ENCODE results near the gene UAP1L1. TPM values are rescaled to one million over a fixed set of nuclear protein-coding genes. Genes with fewer than 3 reads are reported as not detected.

The UAP1L1 gene
- total and polyA plus RNA-seq, 11 donors, result 3.9 to 15.1 (median 9.4) TPM

GRCh38 chr9:137115394-137116026, 38.2 kb downstream of the UAP1L1 start:
- WGBS, 4 donors, result 78 to 81% (median 79%) methylated on average over 12 to 21 of the region's 21 CpGs
- intact Hi-C loops (cut with DNase I), result loop anchor here in 2 of 10 donors (5.0 to 10.0 kb wide), 3 partner anchors 69 to 122 kb away; partner anchors contain the start of genes ANAPC2 (in 1 of the 2), CYSRT1 (in 1 of the 2), RNF224 (in 1 of the 2) and SSNA1 (in 1 of the 2)
- DNase-seq (no peak), ATAC-seq (peak; percentile 1 to 14 (median 10))
- Histone ChIP-seq H3K27me3 (no peaks in the 10 kb centered on the region), H3K36me3 (peaks cover 0 to 27% (median 13%) of the 10 kb centered on the region in 9 donors), H3K9me3 (no peaks in the 10 kb centered on the region), H3K27ac (peak overlapping the region in 11 of 12 donors; percentile 50 to 90 (median 73)), H3K4me3 (peak overlapping the region in 10 of 12 donors; percentile 56 to 94 (median 78)), H3K4me1 (peaks cover 0 to 45% (median 23%) of the 10 kb centered on the region in 12 donors)
- TF ChIP-seq POLR2A (IDR thresholded peaks at IDR 0.05) (no peak), CTCF (IDR thresholded peaks at IDR 0.05) (no peak)

- ATAC-seq (peak; percentile 33 to 66 (median 42)), DNase-seq (no peak)
- TF ChIP-seq POLR2A (IDR thresholded peaks at IDR 0.05) (no peak), CTCF (IDR thresholded peaks at IDR 0.05) (no peak)
- no peak overlapping the region for H3K4me3 ChIP-seq
- WGBS, 4 donors, result 46 to 57% (median 49%) methylated on average over 4 to 6 of the region's 6 CpGs
- H3K9me3 ChIP-seq, result no peaks in the 10 kb centered on the region
- intact Hi-C loops (cut with DNase I), result loop anchor here in 2 of 10 donors (5.0 to 10.0 kb wide), 3 partner anchors 69 to 121 kb away; partner anchors contain the start of genes ANAPC2 (in 1 of the 2), CYSRT1 (in 1 of the 2), RNF224 (in 1 of the 2) and SSNA1 (in 1 of the 2)
- peaks cover 0 to 23% (median 11%) of the 10 kb centered on the region in 9 donors for H3K36me3 ChIP-seq
- H3K27ac ChIP-seq, result peak overlapping the region in 11 of 12 donors; percentile 50 to 90 (median 73)
- peaks cover 0 to 45% (median 23%) of the 10 kb centered on the region in 12 donors for H3K4me1 ChIP-seq
- H3K27me3 ChIP-seq, result no peaks in the 10 kb centered on the region
Observed at GRCh38 chr9:137116027-137116507, 38.8 kb downstream of the UAP1L1 start.

- H3K4me3 ChIP-seq, result no peak overlapping the region
- peak in 1 of 5 donors; percentile 61 for DNase-seq
- TF ChIP-seq POLR2A (IDR thresholded peaks at IDR 0.05), result no peak
- no peak for TF ChIP-seq CTCF (IDR thresholded peaks at IDR 0.05)
- peak overlapping the region in 11 of 12 donors; percentile 50 to 90 (median 73) for H3K27ac ChIP-seq
- intact Hi-C loops (cut with DNase I), result loop anchor here in 2 of 10 donors (5.0 to 10.0 kb wide), 3 partner anchors 68 to 121 kb away; partner anchors contain the start of genes ANAPC2 (in 1 of the 2), CYSRT1 (in 1 of the 2), RNF224 (in 1 of the 2) and SSNA1 (in 1 of the 2)
- H3K36me3 ChIP-seq, result peaks cover 0 to 17% (median 9%) of the 10 kb centered on the region in 9 donors
- H3K27me3 ChIP-seq, result no peaks in the 10 kb centered on the region
- WGBS, 4 donors, result 35 to 43% (median 38%) methylated on average over 15 to 17 of the region's 17 CpGs
- H3K9me3 ChIP-seq, result no peaks in the 10 kb centered on the region
- ATAC-seq, result peak in 3 of 4 donors; percentile 11 to 23 (median 21)
- H3K4me1 ChIP-seq, result peaks cover 0 to 45% (median 23%) of the 10 kb centered on the region in 12 donors
Observed at GRCh38 chr9:137116728-137117127, 39.4 kb downstream of the UAP1L1 start.
